ENCODE data around the gene ESCO1. TPM values are rescaled to one million over a fixed set of nuclear protein-coding genes. Genes with fewer than 3 reads are reported as not detected.

ESCO1 gene
- total RNA-seq, 1 donor from 2014 or later, result 3.8 TPM

GRCh38 chr18:21534327-21534726 is 66.2 kb downstream of the ESCO1 start:
- Histone ChIP-seq H3K27me3 (no peaks in the 10 kb centered on the region), H3K36me3 (peaks cover 41 to 64% of the 10 kb centered on the region in 2 donors)
- TF ChIP-seq CTCF (IDR thresholded peaks at IDR 0.05), result no peak

DNA sequence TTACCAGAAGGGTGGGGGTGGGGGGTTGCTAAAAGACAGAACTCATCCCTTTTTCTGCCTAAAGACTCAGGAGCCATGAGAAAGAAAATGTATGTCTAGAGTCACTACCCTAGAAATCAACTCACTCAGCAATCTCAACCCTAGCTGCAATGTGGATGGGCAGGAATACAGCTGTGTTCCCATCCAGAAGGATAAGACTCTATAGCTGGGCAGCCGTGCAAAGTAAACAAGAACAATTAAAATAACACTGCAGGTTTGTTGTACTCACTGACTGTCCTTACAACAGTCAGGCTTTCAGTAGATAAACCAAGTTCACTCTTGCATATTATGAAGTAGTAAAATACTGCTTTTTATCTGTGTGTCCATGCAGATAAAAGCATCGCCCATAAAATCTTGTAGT is 74.0 kb downstream of the ESCO1 start:
- no peak overlapping the region for H3K27ac ChIP-seq
- intact Hi-C loops (cut with DNase I), result no loop called here
- peaks cover 17 to 43% of the 10 kb centered on the region in 2 donors for H3K36me3 ChIP-seq
- H3K4me3 ChIP-seq, result no peak overlapping the region
- no peak for TF ChIP-seq CTCF (IDR thresholded peaks at IDR 0.05)
- H3K27me3 ChIP-seq, result no peaks in the 10 kb centered on the region
- no peak for DNase-seq (ENCODE audit: low spot score in 2 of 2)
- no peaks in the 10 kb centered on the region for H3K4me1 ChIP-seq
- H3K9me3 ChIP-seq, result no peaks in the 10 kb centered on the region

More at GRCh38 chr18:21534327-21534726, 66.2 kb downstream of the ESCO1 start:
- DNase-seq (ENCODE audit: low spot score in 2 of 2), result no peak
- intact Hi-C loops (cut with DNase I), result no loop called here
- no peak overlapping the region for H3K4me3 ChIP-seq
- no peaks in the 10 kb centered on the region for H3K9me3 ChIP-seq
- no peaks in the 10 kb centered on the region for H3K4me1 ChIP-seq
- H3K27ac ChIP-seq, result no peak overlapping the region

DNA sequence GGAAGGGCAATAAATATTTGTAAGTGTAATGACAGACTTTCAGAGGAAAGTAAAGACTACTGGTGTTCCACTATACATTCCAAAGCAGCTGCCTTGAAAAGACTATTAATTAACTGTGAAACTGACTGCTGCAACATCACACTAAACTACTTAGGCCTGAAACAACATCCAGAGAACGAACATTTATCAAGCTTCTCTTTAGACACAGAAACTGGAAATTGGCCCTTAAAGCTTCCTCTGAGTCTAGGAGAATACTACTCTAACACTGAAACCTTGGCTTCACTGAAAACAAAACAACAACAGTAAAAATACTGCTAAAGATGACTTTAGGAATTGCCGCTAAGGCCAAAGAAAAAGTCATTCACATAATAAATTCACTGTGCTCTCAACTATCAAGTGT is 74.6 kb downstream of the ESCO1 start:
- Histone ChIP-seq H3K36me3 (peaks cover 12 to 39% of the 10 kb centered on the region in 2 donors), H3K27ac (no peak overlapping the region)
- intact Hi-C loops (cut with DNase I), result no loop called here

DNA sequence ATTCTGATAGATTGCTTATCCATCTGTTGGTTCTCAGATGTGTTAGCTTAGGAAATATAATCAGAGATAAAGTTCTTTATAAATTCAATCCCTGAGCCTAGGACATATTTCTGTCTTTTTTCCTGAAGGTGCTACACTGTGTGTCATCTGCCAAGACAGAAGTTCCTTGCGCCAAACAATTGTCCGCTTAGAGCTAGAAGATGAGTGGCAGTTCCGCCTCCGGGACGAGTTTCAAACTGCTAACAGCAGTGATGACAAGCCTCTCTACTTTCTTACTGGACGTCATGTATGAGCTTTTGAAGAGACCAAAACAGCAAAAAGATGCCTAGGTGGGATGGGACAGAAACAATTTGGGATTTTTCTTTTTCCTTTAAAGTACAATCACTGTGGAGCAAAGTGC is 78.0 kb downstream of the ESCO1 start:
- H3K9me3 ChIP-seq, result no peaks in the 10 kb centered on the region
- no peak overlapping the region for H3K27ac ChIP-seq
- no peak for TF ChIP-seq CTCF (IDR thresholded peaks at IDR 0.05)
- no peak for DNase-seq (ENCODE audit: low spot score in 2 of 2)
- H3K27me3 ChIP-seq, result no peaks in the 10 kb centered on the region
- H3K4me3 ChIP-seq, result no peak overlapping the region
- intact Hi-C loops (cut with DNase I), result no loop called here
- H3K4me1 ChIP-seq, result no peaks in the 10 kb centered on the region
- H3K36me3 ChIP-seq, result peaks cover 5 to 21% of the 10 kb centered on the region in 2 donors

More for the DNA sequence above, 74.6 kb downstream of the ESCO1 start:
- Histone ChIP-seq H3K9me3 (no peaks in the 10 kb centered on the region), H3K27me3 (no peaks in the 10 kb centered on the region), H3K4me3 (no peak overlapping the region), H3K4me1 (no peaks in the 10 kb centered on the region)
- no peak for TF ChIP-seq CTCF (IDR thresholded peaks at IDR 0.05)
- DNase-seq (ENCODE audit: low spot score in 2 of 2), result no peak

GRCh38 chr18:21513741-21514140 is 86.8 kb downstream of the ESCO1 start:
- peaks cover 10 to 31% of the 10 kb centered on the region in 2 donors for H3K36me3 ChIP-seq
- no peak for TF ChIP-seq CTCF (IDR thresholded peaks at IDR 0.05)

DNA sequence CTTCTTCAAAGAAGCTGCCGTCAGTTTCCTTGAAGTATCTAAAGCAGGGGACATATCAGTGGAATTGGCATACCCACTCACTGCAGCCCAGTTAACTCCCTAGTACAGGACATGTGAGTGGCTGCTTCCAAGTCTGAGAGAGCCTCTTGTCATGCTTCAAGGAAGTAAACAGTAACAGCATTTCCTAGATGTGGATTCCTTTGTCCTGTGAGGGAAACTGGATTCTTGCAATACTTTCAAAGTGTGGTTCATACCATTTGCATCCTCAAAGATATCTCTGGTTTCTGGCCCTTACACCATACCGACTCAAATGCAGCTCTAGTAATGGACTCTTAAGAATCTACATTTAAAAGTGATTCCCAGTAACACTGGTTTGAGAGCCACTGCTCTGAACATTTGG is 87.2 kb downstream of the ESCO1 start:
- Histone ChIP-seq H3K27me3 (no peaks in the 10 kb centered on the region), H3K36me3 (peaks cover 10 to 32% of the 10 kb centered on the region in 2 donors), H3K27ac (no peak overlapping the region), H3K4me3 (no peak overlapping the region), H3K4me1 (no peaks in the 10 kb centered on the region), H3K9me3 (no peaks in the 10 kb centered on the region)
- TF ChIP-seq CTCF (IDR thresholded peaks at IDR 0.05), result no peak
- DNase-seq (ENCODE audit: low spot score in 2 of 2), result no peak
- intact Hi-C loops (cut with DNase I), result no loop called here

More at GRCh38 chr18:21513741-21514140, 86.8 kb downstream of the ESCO1 start:
- Histone ChIP-seq H3K4me3 (no peak overlapping the region), H3K9me3 (no peaks in the 10 kb centered on the region), H3K27ac (no peak overlapping the region), H3K4me1 (no peaks in the 10 kb centered on the region), H3K27me3 (no peaks in the 10 kb centered on the region)
- intact Hi-C loops (cut with DNase I), result no loop called here
- DNase-seq (ENCODE audit: low spot score in 2 of 2), result no peak

Data from ascending aorta (tissue), 2 donors.